GM21825 (cell line): ENCODE measurements around the gene NLK.
"Not testable (repeated sequence)": the region's sequence is repeated elsewhere in the genome, so short reads cannot be mapped to it uniquely, and the experiment has no call there.

Experiments used
- ATAC-seq: cut with Tn5 transposase; IDR thresholded peaks from one replicate; pipeline ENCODE4 v1.9.1; 2021; ENCODE audit warnings: mild to moderate bottlenecking, moderate library complexity; ENCODE audit not compliant: unreplicated experiment

NLK gene

GRCh38 chr17:28071891-28072606 lies 29.6 kb downstream of the NLK start:
- ATAC-seq = no peak

GRCh38 chr17:28072936-28073533 lies 30.6 kb downstream of the NLK start:
- no peak for ATAC-seq

- no peak for ATAC-seq
Measured at GRCh38 chr17:28074010-28074409, 31.5 kb downstream of the NLK start.

GRCh38 chr17:28076144-28076543 lies 33.7 kb downstream of the NLK start:
- ATAC-seq = no peak

- not testable (repeated sequence) for ATAC-seq
Measured at GRCh38 chr17:28077140-28077539, 34.7 kb downstream of the NLK start.

GRCh38 chr17:28078341-28079229 lies 36.1 kb downstream of the NLK start:
- no peak for ATAC-seq

- no peak for ATAC-seq
Measured at GRCh38 chr17:28081467-28081866, 39.0 kb downstream of the NLK start.

GRCh38 chr17:28085766-28086165 lies 43.3 kb downstream of the NLK start:
- no peak for ATAC-seq

GRCh38 chr17:28086519-28086918 lies 44.0 kb downstream of the NLK start:
- no peak for ATAC-seq

- no peak for ATAC-seq
Measured at GRCh38 chr17:28087743-28088142, 45.3 kb downstream of the NLK start.

GRCh38 chr17:28090551-28090950 lies 48.1 kb downstream of the NLK start:
- ATAC-seq = no peak

- ATAC-seq = no peak
Measured at GRCh38 chr17:28092088-28092487, 49.6 kb downstream of the NLK start.

- ATAC-seq = no peak
Measured at GRCh38 chr17:28093999-28094716, 51.7 kb downstream of the NLK start.

GRCh38 chr17:28096756-28097155 lies 54.3 kb downstream of the NLK start:
- ATAC-seq = no peak

GRCh38 chr17:28097254-28097653 lies 54.8 kb downstream of the NLK start:
- ATAC-seq = no peak

- ATAC-seq = no peak
Measured at GRCh38 chr17:28097901-28098300, 55.4 kb downstream of the NLK start.

- ATAC-seq = not testable (repeated sequence)
Measured at GRCh38 chr17:28098591-28098990, 56.1 kb downstream of the NLK start.

GRCh38 chr17:28100251-28100650 lies 57.8 kb downstream of the NLK start:
- no peak for ATAC-seq

GRCh38 chr17:28100936-28101335 lies 58.5 kb downstream of the NLK start:
- ATAC-seq = no peak

- no peak for ATAC-seq
Measured at GRCh38 chr17:28101919-28102318, 59.4 kb downstream of the NLK start.

GRCh38 chr17:28105501-28105900 lies 63.0 kb downstream of the NLK start:
- ATAC-seq = no peak
